SHP77 treated with DMSO at 0.1 percent for 48 hours (cell line): ENCODE measurements around the gene TMEM134.
"Not testable (repeated sequence)": the region's sequence is repeated elsewhere in the genome, so short reads cannot be mapped to it uniquely, and the experiment has no call there.

Experiments
- DNase-seq: peaks from one replicate; lab custom pipeline; 2025; lab: John Stamatoyannopoulos, UW

TMEM134 gene

GRCh38 chr11:67438158-67438902 is 30.7 kb downstream of the TMEM134 start:
- DNase-seq = no peak

DNA sequence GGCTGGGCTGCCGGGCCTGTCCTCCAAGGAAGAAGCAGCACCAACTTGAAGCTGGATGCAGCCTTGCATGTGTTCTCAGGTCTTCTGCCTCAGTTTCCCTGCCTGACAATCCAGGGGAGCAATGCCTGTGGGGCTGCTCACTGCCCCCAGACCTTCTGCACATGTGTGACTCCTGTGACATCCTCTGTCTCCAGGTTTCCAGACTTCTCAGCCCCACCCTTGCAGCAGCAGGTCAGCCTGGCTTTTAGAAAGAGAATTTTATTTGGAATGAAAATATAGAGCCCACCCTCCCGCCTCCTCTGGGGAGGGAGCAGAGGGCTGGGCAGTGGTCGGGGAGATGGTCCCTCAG is 31.3 kb downstream of the TMEM134 start:
- DNase-seq = no peak

DNA sequence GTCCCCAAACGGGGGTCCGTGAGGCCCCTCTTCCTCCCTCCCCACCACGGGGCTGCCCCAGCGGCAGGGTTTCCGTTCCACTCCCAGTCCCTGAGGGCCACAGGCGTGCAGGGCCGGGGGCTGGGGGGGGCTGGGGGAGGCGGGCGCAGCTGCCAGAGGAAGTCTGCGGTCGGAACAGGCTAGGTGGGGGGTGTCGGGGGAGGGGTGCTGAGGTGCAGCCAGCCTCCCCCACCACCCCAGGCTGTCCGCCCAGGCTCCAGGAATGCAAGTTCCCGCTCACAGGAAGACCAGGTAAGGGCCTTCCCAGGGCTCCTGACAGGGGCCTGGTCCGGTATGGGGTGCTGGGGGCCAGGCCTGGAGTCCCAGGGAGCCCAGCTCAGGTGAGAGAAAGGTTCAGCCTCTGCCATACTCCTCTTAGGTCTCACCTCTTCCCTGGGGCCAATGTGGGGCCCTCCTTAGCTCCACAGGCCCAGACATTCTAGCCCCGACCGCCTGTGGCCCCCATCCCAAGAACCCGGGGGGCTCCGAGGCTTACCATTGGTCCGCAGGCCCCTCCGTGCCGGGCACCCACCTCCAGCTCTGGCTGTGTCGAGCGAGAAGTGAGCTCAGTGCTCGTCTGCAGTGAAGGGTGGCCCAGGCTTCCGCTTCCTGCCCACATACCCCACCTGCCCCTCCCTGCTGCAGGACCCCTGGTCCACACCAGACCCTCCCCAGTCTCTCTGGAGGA is 31.8 kb downstream of the TMEM134 start, which contains the start of gene PTPRCAP:
TSS of gene PTPRCAP (minus strand) at position 601 of the 727 bp plus-strand sequence. CDS start at position 538, 63 bp downstream.
- DNase-seq = no peak

- DNase-seq = no peak
Observed at GRCh38 chr11:67436459-67437081, 32.5 kb downstream of the TMEM134 start.

DNA sequence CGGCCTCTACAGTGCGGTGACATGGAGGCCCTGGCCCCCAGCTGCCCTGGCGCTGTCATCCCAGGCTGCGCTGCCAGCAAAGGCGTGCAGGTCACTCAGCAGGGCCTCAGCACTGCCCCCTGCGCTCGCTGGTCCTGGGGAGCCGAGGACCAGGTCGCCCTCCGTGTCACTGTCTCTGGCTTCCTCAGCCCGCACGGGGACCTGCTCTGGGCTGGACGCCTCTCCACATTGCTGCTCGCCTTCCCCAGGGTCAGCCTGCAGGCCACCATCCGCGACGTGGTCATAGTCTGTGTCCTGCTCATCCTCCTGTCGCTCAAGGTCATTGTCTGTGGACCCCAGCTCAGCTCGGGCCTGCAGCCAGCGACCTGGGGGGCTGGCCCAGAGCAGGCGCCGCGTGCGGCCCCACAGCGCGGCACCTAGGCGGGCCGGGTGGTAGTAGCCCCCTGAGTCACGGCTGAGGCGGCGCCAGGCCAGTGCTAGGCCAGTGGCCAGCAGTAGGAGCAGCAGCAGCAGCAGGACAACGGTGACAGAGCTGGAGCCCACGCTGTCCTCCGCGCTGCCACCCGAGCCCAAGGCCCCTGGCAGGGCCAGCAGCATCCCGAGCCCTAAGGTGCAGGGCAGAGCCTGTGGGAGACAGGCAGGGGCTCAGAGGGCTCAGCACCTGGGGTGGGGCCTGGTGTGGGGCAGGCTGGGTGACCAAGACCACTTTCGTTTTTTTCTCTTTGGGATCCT is 33.2 kb downstream of the TMEM134 start:
- no peak for DNase-seq

GRCh38 chr11:67435031-67435726 is 33.9 kb downstream of the TMEM134 start:
- DNase-seq = no peak

DNA sequence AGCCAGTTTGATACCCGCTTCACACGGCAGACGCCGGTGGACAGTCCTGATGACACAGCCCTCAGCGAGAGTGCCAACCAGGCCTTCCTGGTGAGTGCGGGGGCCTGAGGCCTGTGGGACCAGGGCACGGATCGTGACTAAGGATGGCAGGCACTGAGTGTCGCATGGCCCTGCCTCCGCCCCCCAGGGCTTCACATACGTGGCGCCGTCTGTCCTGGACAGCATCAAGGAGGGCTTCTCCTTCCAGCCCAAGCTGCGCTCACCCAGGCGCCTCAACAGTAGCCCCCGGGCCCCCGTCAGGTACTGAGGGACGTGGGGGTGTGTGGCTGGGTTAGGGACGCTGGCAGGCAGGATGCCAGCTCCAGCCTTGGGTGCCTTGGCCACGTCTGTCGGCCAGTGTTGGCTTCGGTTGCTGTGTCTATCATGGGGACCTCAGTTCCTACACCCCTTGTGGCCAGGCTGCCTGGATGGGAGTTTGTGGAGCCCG is 34.6 kb downstream of the TMEM134 start:
- no peak for DNase-seq

GRCh38 chr11:67433536-67434394 is 35.3 kb downstream of the TMEM134 start:
- no peak for DNase-seq

DNA sequence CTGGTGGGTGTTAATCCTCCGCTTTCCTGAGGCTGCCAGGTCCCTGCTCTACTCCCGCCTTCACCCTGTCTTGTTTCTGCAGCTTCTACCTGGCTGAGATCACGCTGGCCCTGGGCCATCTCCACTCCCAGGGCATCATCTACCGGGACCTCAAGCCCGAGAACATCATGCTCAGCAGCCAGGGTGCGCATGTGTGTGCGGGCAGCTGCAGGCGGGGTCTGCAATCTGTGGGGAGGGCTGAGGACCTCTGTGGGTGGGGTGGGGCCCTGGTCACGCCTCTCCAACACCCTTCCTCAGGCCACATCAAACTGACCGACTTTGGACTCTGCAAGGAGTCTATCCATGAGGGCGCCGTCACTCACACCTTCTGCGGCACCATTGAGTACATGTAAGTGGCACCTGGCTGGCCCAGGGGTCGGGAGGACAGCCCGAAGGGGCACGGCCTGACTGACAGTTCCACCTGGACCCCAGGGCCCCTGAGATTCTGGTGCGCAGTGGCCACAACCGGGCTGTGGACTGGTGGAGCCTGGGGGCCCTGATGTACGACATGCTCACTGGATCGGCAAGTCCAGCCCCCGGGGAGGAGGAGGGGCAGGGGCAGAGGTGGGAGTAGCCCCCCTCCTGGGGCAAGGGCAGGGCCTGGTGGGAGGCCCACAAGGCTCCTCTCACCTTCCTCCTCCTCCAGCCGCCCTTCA is 36.2 kb downstream of the TMEM134 start:
- no peak for DNase-seq

DNA sequence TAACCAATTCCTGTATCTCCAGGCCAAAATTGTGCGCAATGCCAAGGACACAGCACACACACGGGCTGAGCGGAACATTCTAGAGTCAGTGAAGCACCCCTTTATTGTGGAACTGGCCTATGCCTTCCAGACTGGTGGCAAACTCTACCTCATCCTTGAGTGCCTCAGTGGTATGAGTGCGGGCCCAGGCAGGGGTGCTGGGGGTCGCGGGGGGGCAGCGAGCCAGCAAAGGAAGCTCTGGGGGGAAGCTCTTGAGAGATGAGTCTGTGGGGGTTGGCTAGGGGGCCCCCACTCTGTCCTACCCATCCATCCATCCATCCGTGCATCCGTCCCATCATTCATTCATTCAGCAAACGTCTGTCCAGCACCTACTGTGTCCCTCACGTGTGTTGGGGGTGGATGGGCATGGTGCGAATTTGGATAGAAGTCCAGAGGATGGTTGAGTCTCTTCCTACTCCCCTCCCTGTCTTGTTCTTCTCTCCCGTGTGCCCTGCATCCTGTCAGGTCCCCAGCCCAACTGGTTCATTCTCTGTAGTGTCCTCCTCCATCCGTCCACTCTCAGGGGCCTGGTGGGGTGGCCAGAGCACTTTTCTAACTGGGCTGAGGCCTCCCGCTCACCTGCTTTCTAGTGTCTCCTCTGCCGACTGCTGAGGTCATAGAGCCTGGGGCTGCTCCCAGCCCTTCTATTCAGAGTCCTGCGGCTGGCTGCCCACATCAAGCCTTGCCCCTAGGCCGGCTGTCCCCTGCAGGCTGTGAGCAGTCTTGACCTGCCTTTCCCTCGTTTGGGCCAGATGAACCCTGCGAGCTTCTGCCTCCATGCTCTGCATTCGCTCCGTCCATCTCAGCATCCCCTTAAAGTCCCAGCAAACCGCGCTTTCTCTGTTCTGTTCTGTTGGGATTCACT is 37.5 kb downstream of the TMEM134 start:
- no peak for DNase-seq

GRCh38 chr11:67429722-67430121 is 39.3 kb downstream of the TMEM134 start:
- no peak for DNase-seq

- no peak for DNase-seq
Observed at GRCh38 chr11:67429038-67429668, 39.9 kb downstream of the TMEM134 start.

GRCh38 chr11:67428052-67429001 is 40.7 kb downstream of the TMEM134 start, which contains the start of gene RPS6KB2:
Gene RPS6KB2, plus strand, starts transcription at chr11:67428494. Its CDS starts 52 bp downstream, at chr11:67428546.
- DNase-seq = peak; percentile 97

DNA sequence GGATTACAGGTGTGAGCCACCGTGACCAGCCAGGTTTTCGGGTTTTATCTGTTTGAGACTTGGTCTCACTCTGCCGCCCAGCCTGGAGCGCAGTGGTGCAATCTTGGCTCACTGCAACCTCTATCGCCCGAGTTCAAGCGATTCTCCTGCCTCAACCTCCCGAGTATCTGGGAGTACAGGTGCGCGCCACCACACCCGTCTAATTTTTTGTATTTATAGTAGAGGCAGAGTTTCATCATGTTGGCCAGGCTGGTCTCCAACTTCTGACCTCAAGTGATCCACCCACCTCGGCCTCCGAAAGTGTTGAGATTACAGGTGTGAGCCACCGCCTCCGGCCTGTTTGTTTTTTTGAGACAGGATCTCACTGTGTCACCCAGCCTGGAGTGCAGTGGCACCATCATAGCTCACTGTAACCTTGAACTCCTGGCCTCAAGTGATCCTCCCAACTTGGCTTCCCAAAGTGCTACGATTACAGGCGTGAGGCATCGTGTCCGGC is 41.6 kb downstream of the TMEM134 start:
- DNase-seq = not testable (repeated sequence)

GRCh38 chr11:67423891-67424613 is 45.0 kb downstream of the TMEM134 start:
- DNase-seq = no peak

- no peak for DNase-seq
Observed at GRCh38 chr11:67423466-67423865, 45.6 kb downstream of the TMEM134 start.
